ENCODE results near the gene MACIR. TPM values are rescaled to one million over a fixed set of nuclear protein-coding genes. Genes with fewer than 3 reads are reported as not detected.
A peak's percentile ranks its signal among the peaks of the same experiment; 100 is the strongest.
"Not testable (repeated sequence)": the region's sequence is repeated elsewhere in the genome, so short reads cannot be mapped to it uniquely, and the experiment has no call there.

MACIR gene
- total RNA-seq, 1 experiment from 2014 or later, result 23.4 TPM

DNA sequence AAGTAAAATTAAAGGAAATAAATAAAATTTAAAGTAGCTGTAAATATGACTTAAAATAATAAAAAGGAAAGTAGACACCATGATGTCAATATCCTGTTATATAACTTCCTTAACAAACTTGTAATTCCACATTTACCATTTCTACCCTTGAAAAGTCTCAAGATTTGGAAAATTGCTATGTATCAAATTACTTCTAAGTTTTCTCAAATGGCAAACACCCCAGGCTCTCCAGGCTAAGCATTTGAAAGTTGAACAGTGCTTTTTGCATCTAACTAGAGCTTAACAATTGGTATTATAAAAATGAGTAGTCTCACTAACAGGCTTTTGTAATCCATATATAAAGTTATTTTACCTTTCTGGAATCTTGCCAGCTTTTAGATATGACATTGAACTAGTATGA lies 41.5 kb upstream of the MACIR start:
- POLR2A ChIA-PET (ENCODE audit: low non-redundant PET), result no interaction called here
- Histone ChIP-seq H3K27me3 (replicated peaks; ENCODE audit: insufficient read depth, low read depth, low read length, poor library complexity) (no peaks in the 10 kb centered on the region), H3K36me3 (ENCODE audit: insufficient read depth, low read length, poor library complexity, severe bottlenecking) (no peaks in the 10 kb centered on the region), H3K9me3 (ENCODE audit: low read depth, low read length, poor library complexity, severe bottlenecking) (no peaks in the 10 kb centered on the region), H3K27ac (ENCODE audit: low read depth, low read length, poor library complexity, severe bottlenecking) (no peak overlapping the region), H3K4me1 (ENCODE audit: insufficient read depth, low read length, poor library complexity, severe bottlenecking) (peaks cover 19% of the 10 kb centered on the region), H3K4me3 (ENCODE audit: low read depth, low read length, poor library complexity, severe bottlenecking) (no peak overlapping the region)
- peak; percentile 24 for DNase-seq (ENCODE audit: low spot score)
- intact Hi-C loops (cut with micrococcal nuclease; ENCODE audit: unreplicated experiment), result no loop called here
- no peak for TF ChIP-seq EZH2 (IDR thresholded peaks at IDR 0.05; ENCODE audit: borderline replicate concordance, low read depth, low read length, poor library complexity, severe bottlenecking)
- TF ChIP-seq, protein P1, sequence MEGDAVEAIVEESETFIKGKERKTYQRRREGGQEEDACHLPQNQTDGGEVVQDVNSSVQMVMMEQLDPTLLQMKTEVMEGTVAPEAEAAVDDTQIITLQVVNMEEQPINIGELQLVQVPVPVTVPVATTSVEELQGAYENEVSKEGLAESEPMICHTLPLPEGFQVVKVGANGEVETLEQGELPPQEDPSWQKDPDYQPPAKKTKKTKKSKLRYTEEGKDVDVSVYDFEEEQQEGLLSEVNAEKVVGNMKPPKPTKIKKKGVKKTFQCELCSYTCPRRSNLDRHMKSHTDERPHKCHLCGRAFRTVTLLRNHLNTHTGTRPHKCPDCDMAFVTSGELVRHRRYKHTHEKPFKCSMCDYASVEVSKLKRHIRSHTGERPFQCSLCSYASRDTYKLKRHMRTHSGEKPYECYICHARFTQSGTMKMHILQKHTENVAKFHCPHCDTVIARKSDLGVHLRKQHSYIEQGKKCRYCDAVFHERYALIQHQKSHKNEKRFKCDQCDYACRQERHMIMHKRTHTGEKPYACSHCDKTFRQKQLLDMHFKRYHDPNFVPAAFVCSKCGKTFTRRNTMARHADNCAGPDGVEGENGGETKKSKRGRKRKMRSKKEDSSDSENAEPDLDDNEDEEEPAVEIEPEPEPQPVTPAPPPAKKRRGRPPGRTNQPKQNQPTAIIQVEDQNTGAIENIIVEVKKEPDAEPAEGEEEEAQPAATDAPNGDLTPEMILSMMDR (conservative IDR thresholded peaks at IDR 0.05; ENCODE audit: low read depth, low read length), result no peak
- BruUV-seq (replicated peaks), result no TSS peak
- CTCF ChIA-PET, result interaction anchor here (0.5 kb wide), 1 partner anchor 54 kb away, joined by 5 read pairs; no protein-coding TSS in a partner anchor

DNA sequence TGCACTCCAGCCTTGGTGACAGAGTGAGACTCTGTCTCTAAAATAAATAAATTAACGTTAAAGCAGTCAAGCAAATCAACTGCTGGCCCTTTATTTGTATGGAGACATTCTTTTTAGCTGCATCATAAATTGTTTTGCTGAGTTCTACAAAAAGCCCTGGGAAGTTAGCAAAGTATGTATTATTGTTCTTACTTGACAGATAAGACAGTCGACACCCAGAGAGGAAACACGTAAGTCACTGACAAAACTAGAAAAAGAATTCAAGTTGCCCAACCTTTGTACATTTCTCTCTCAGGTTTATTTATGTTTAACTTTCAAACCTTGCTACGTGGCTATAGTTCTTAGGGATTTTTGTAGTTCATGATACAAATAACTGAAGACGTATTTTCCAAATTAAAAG lies 40.4 kb upstream of the MACIR start:
- BruUV-seq (replicated peaks), result no TSS peak
- no peak overlapping the region for H3K4me3 ChIP-seq (ENCODE audit: low read depth, low read length, poor library complexity, severe bottlenecking)
- intact Hi-C loops (cut with micrococcal nuclease; ENCODE audit: unreplicated experiment), result no loop called here
- H3K27ac ChIP-seq (ENCODE audit: low read depth, low read length, poor library complexity, severe bottlenecking), result no peak overlapping the region
- peaks cover 19% of the 10 kb centered on the region for H3K4me1 ChIP-seq (ENCODE audit: insufficient read depth, low read length, poor library complexity, severe bottlenecking)
- POLR2A ChIA-PET (ENCODE audit: low non-redundant PET), result no interaction called here
- TF ChIP-seq EZH2 (IDR thresholded peaks at IDR 0.05; ENCODE audit: borderline replicate concordance, low read depth, low read length, poor library complexity, severe bottlenecking), result no peak
- TF ChIP-seq, protein P1 (conservative IDR thresholded peaks at IDR 0.05; ENCODE audit: low read depth, low read length), result no peak
- no peaks in the 10 kb centered on the region for H3K27me3 ChIP-seq (replicated peaks; ENCODE audit: insufficient read depth, low read depth, low read length, poor library complexity)
- no peaks in the 10 kb centered on the region for H3K9me3 ChIP-seq (ENCODE audit: low read depth, low read length, poor library complexity, severe bottlenecking)
- no peaks in the 10 kb centered on the region for H3K36me3 ChIP-seq (ENCODE audit: insufficient read depth, low read length, poor library complexity, severe bottlenecking)
- no peak for DNase-seq (ENCODE audit: low spot score)
- CTCF ChIA-PET, result no interaction called here

DNA sequence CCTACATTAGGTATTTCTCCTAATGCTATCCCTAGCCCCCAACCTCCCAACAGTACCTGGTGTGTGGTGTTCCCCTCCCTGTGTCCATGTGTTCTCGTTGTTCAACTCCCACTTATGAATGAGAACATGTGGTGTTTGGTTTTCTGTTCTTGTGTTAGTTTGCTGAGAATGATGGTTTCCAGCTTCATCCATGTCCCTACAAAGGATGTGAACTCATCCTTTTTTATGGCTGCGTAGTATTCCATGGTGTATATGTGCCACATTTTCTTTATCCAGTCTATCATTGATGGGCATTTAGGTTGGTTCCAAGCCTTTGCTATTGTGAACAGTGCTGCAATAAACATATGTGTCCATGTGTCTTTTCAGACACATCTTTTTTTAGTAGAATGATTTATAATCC lies 39.5 kb upstream of the MACIR start:
- H3K27me3 ChIP-seq (replicated peaks; ENCODE audit: insufficient read depth, low read depth, low read length, poor library complexity); DNase-seq (ENCODE audit: low spot score); H3K36me3 ChIP-seq (ENCODE audit: insufficient read depth, low read length, poor library complexity, severe bottlenecking); CTCF ChIA-PET; H3K9me3 ChIP-seq (ENCODE audit: low read depth, low read length, poor library complexity, severe bottlenecking); BruUV-seq (replicated peaks); intact Hi-C loops (cut with micrococcal nuclease; ENCODE audit: unreplicated experiment); H3K27ac ChIP-seq (ENCODE audit: low read depth, low read length, poor library complexity, severe bottlenecking); POLR2A ChIA-PET (ENCODE audit: low non-redundant PET); H3K4me3 ChIP-seq (ENCODE audit: low read depth, low read length, poor library complexity, severe bottlenecking): not testable (repeated sequence)
- H3K4me1 ChIP-seq (ENCODE audit: insufficient read depth, low read length, poor library complexity, severe bottlenecking), result peaks cover 15% of the 10 kb centered on the region

Data from A673 (cell line).